Ovary (tissue), 9 donors: ENCODE data around the gene SETD2. TPM values are rescaled to one million over a fixed set of nuclear protein-coding genes. Genes with fewer than 3 reads are reported as not detected.

ENCODE experiments used
- DNase-seq, 5 donors: peaks; one replicate each; pipeline ENCODE4 v3.0.0-alpha.2; 2019 to 2020
- H3K27ac ChIP-seq, 2 donors: fragments of 200-600 bp; one replicate each; pipeline versions ENCODE4 v1.5.1 to v1.8.0; 2019 to 2022
- H3K27me3 ChIP-seq: fragments of 200-600 bp; one replicate; pipeline ENCODE4 v1.8.0; 2022
- H3K36me3 ChIP-seq: fragments of 200-600 bp; sonication (generic); one replicate; pipeline ENCODE4 v1.5.1; 2019
- H3K4me1 ChIP-seq: one replicate; pipeline ENCODE4 v1.8.1; 2013; ENCODE audit warnings: mild to moderate bottlenecking, moderate library complexity; ENCODE audit not compliant: insufficient read depth
- H3K4me3 ChIP-seq: fragments of 200-600 bp; sonication (generic); one replicate; pipeline ENCODE4 v1.5.1; 2017
- H3K9me3 ChIP-seq, 2 donors: fragments of 200-600 bp in 1 of 2; sonication (generic) in 1 of 2; one replicate each; pipeline versions ENCODE4 v1.5.1 to v1.8.1; 2013 to 2019; ENCODE audit warnings: mild to moderate bottlenecking in 1 of 2, moderate library complexity in 1 of 2
- CTCF ChIP-seq, 3 donors: fragments of 450-650 bp in 2 of 3; fragments of 200-600 bp in 1 of 3; IDR thresholded peaks; one replicate each; pipeline versions ENCODE4 v1.5.1 to v1.8.0; 2016 to 2022; ENCODE audit warnings: antibody characterized with exemption in 3 of 3, mild to moderate bottlenecking in 1 of 3
- EP300 ChIP-seq: sonication (generic); formaldehyde crosslinking; IDR thresholded peaks from one replicate; pipeline ENCODE4 v1.6.1; 2017; ENCODE audit warnings: antibody characterized with exemption
- POLR2A ChIP-seq: fragments of 450-650 bp; IDR thresholded peaks from one replicate; pipeline ENCODE4 v1.6.1; 2017; ENCODE audit warnings: antibody characterized with exemption, mild to moderate bottlenecking, moderate library complexity
- WGBS, 3 donors: extraction: QIAGEN DNeasy Blood & Tissue Kit in 1 of 3; methylation state at CpG; one replicate each; pipeline versions ENCODE4 v1.1.5 to v1.1.7; 2013 to 2017; 5-methylcytosine and 5-hydroxymethylcytosine counted together
- intact Hi-C, 4 donors: fragments of 100-400 bp; cut with DNase I; formaldehyde crosslinking; loops; one replicate each; pipeline versions ENCODE4 v1.11.0 to v1.15.1; 2022 to 2023
- polyA plus RNA-seq, 2 donors: library from polyadenylated mRNA; stranded (reverse); fragments of 200-250 nt in 1 of 2; fragments of 350-450 nt in 1 of 2; fragmentation: Illumina TruSeq in 1 of 2; extraction: RNeasy Lipid Tissue Mini Kit (QIAGEN cat#74804) in 1 of 2; gene quantifications; one replicate each; pipeline ENCODE4 v1.2.3, GENCODE V29; 2013 to 2014
- total RNA-seq, 7 donors: library from RNA; depleted of rRNA in 2 of 7; stranded (reverse); fragments of >200 nt in 2 of 7; fragmentation: NEBNext Ultra II Directional in 3 of 7; extraction: Animal tissue kit (Norgen Biotek cat#: 25700) in 3 of 7; gene quantifications; one replicate each; pipeline versions ENCODE4 v1.1.0 to v1.2.4, GENCODE V29; 2016 to 2023
- donor health status: DM: no; HTN: no; CAD: no; lungs with moderate emphysema.
- donor health status: DM: no; HTN: no; CAD: no.
- donor health status: Bipolar disorder and iron deficiency.
- donor health status: DM: yes; HTN: yes; CAD: no.
- donor health status: DM: no; HTN: no; CAD: no.
- donor health status: DM: yes; HTN: yes; CAD: no.

Gene SETD2
- total and polyA plus RNA-seq, 9 donors = 22.9 to 62.9 (median 49.2) TPM

GRCh38 chr3:47009225-47010110, 154.4 kb downstream of the SETD2 start:
- Histone ChIP-seq H3K4me3 (peak overlapping the region; percentile 76), H3K9me3 (no peaks in the 10 kb centered on the region), H3K36me3 (no peaks in the 10 kb centered on the region), H3K27me3 (no peaks in the 10 kb centered on the region), H3K4me1 (peaks cover 4% of the 10 kb centered on the region), H3K27ac (peak overlapping the region; percentile 35 to 82)
- WGBS, 3 donors = 1 to 3% (median 2%) methylated on average over 54 to 85 of the region's 85 CpGs
- intact Hi-C loops = loop anchor here in 2 of 4 donors (10.0 kb wide), 2 partner anchors 155 to 305 kb away; partner anchors contain the start of genes SETD2 (in 2 of the 2) and TMIE (in 1 of the 2)
- DNase-seq = peak; percentile 93 to 95 (median 94)
- TF ChIP-seq EP300 (no peak), CTCF (IDR thresholded peaks at IDR 0.05) (peak in 1 of 3 donors; percentile 7), POLR2A (peak; percentile 91)

- 13 to 47% (median 16%) methylated on average over 10 to 23 of the region's 23 CpGs for WGBS, 3 donors
- TF ChIP-seq POLR2A (no peak), CTCF (IDR thresholded peaks at IDR 0.05) (no peak)
- Histone ChIP-seq H3K36me3 (no peaks in the 10 kb centered on the region), H3K4me1 (peaks cover 4% of the 10 kb centered on the region), H3K9me3 (no peaks in the 10 kb centered on the region), H3K27me3 (no peaks in the 10 kb centered on the region), H3K4me3 (peak overlapping the region; percentile 76), H3K27ac (peak overlapping the region in 1 of 2 donors; percentile 82)
- intact Hi-C loops = loop anchor here in 1 of 4 donors (10.0 kb wide), 1 partner anchor 304 kb away; the partner anchor contains the start of gene TMIE
- DNase-seq = no peak
Measured at GRCh38 chr3:47008851-47009224, 155.1 kb downstream of the SETD2 start.

- Histone ChIP-seq H3K36me3 (no peaks in the 10 kb centered on the region), H3K27ac (no peak overlapping the region), H3K9me3 (no peaks in the 10 kb centered on the region), H3K4me3 (no peak overlapping the region), H3K4me1 (peaks cover 4% of the 10 kb centered on the region), H3K27me3 (no peaks in the 10 kb centered on the region)
- DNase-seq = peak in 3 of 5 donors; percentile 21 to 41 (median 36)
- WGBS, 3 donors = 93 to 96% (median 95%) methylated on average over 12 to 13 of the region's 13 CpGs
- no peak for TF ChIP-seq CTCF (IDR thresholded peaks at IDR 0.05)
- no peak for TF ChIP-seq EP300
- no peak for TF ChIP-seq POLR2A
- intact Hi-C loops = loop anchor here in 1 of 4 donors (10.0 kb wide), 1 partner anchor 304 kb away; the partner anchor contains the start of gene TMIE
Measured at GRCh38 chr3:47008234-47008796, 155.6 kb downstream of the SETD2 start.

DNA sequence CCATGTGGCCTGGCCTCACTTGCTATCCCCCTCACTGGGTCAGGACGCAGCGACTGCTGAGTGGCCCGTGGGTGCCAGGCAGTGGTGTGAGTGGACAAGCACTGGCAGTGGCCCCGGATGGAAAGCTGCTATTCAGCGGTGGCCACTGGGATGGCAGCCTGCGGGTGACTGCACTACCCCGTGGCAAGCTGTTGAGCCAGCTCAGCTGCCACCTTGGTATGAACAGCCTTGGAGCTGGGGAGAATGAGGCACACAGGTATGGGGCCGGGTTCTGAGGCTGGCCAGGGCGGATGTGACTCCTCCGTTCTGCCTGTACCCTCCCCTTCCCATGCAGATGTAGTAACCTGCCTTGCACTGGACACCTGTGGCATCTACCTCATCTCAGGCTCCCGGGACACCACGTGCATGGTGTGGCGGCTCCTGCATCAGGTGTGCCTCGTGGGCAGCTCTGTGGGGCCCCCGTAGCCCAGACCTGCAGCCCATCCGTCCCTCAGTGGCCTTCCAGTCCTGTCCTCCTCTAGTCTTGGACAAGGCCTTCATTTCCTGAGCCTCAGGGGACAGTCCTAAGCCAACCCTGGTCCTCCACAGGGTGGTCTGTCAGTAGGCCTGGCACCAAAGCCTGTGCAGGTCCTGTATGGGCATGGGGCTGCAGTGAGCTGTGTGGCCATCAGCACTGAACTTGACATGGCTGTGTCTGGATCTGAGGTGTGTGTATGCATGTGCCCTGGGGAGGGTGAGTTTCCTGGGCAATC, 156.3 kb downstream of the SETD2 start:
- no peak overlapping the region for H3K4me3 ChIP-seq
- H3K36me3 ChIP-seq = no peaks in the 10 kb centered on the region
- DNase-seq = peak in 4 of 5 donors; percentile 11 to 31 (median 23)
- no peaks in the 10 kb centered on the region for H3K27me3 ChIP-seq
- H3K4me1 ChIP-seq = peaks cover 4% of the 10 kb centered on the region
- H3K27ac ChIP-seq = no peak overlapping the region
- TF ChIP-seq EP300 (no peak), POLR2A (no peak), CTCF (IDR thresholded peaks at IDR 0.05) (no peak)
- H3K9me3 ChIP-seq = no peaks in the 10 kb centered on the region
- intact Hi-C loops = loop anchor here in 1 of 4 donors (10.0 kb wide), 1 partner anchor 303 kb away; the partner anchor contains the start of gene TMIE
- WGBS, 3 donors = 83 to 90% (median 85%) methylated on average over 14 to 16 of the region's 16 CpGs
